Measurements from ENCODE around the gene CPA5.

Gene CPA5

GRCh38 chr7:130365511-130366441, 21.2 kb downstream of the CPA5 start:
- TF ChIP-seq CTCF (IDR thresholded peaks at IDR 0.05; ENCODE audit: low read length, missing control alignments), result no peak
- H3K4me3 ChIP-seq (replicated peaks; ENCODE audit: low read depth, low read length), result no peak overlapping the region
- peak; percentile 48 for DNase-seq (ENCODE audit: low read depth)

- TF ChIP-seq CTCF (IDR thresholded peaks at IDR 0.05; ENCODE audit: low read length, missing control alignments), result no peak
- no peak overlapping the region for H3K4me3 ChIP-seq (replicated peaks; ENCODE audit: low read depth, low read length)
- no peak for DNase-seq (ENCODE audit: low read depth)
Measured at GRCh38 chr7:130366564-130366963, 21.9 kb downstream of the CPA5 start.

- DNase-seq (ENCODE audit: low read depth), result no peak
- H3K4me3 ChIP-seq (replicated peaks; ENCODE audit: low read depth, low read length), result no peak overlapping the region
- TF ChIP-seq CTCF (IDR thresholded peaks at IDR 0.05; ENCODE audit: low read length, missing control alignments), result no peak
Measured at GRCh38 chr7:130367088-130367755, 22.6 kb downstream of the CPA5 start.

- no peak overlapping the region for H3K4me3 ChIP-seq (replicated peaks; ENCODE audit: low read depth, low read length)
- no peak for TF ChIP-seq CTCF (IDR thresholded peaks at IDR 0.05; ENCODE audit: low read length, missing control alignments)
- no peak for DNase-seq (ENCODE audit: low read depth)
Measured at GRCh38 chr7:130367836-130368746, 23.5 kb downstream of the CPA5 start.

GRCh38 chr7:130369110-130369711, 24.6 kb downstream of the CPA5 start:
- DNase-seq (ENCODE audit: low read depth), result peak; percentile 97
- no peak for TF ChIP-seq CTCF (IDR thresholded peaks at IDR 0.05; ENCODE audit: low read length, missing control alignments)
- H3K4me3 ChIP-seq (replicated peaks; ENCODE audit: low read depth, low read length), result no peak overlapping the region

- DNase-seq (ENCODE audit: low read depth), result no peak
- no peak for TF ChIP-seq CTCF (IDR thresholded peaks at IDR 0.05; ENCODE audit: low read length, missing control alignments)
- H3K4me3 ChIP-seq (replicated peaks; ENCODE audit: low read depth, low read length), result no peak overlapping the region
Measured at GRCh38 chr7:130369831-130370550, 25.4 kb downstream of the CPA5 start.
